ENCODE data around the gene PTPN4. TPM values are rescaled to one million over a fixed set of nuclear protein-coding genes. Genes with fewer than 3 reads are reported as not detected.

PTPN4 gene
- total and polyA plus RNA-seq, 9 of the 15 experiments (the other 6 are each of a cell fraction or from before 2014, with no cell fraction given): 5.0 to 32.8 (median 27.3) TPM

DNA sequence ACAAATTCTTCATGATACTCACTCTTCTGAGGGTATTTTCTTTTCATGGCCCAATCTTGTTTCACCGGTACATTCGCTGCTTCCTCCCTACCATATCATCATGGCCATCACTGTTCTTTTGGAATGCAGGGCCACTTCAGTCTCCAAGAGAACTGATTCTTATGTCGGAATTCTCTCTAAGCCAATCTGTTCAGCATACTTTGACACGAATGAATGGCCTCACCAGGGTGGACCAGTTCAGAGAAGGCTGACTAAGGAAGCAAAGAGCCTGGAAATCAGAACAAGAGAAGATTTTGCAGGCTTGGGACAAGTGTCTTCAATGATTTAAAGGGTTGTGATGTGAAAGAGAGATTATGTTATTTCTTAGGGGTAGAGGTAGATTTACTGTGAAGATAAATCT, 248.1 kb downstream of the PTPN4 start:
- FAIRE-seq (no peak), DNase-seq (ENCODE audit: extremely low read depth in 1 of 4, low spot score in 3 of 4) (no peak), ATAC-seq (no peak)
- Histone ChIP-seq H3K27ac (ENCODE audit: extremely low read depth, low read depth, low read length) (no peak overlapping the region), H3K4me1 (replicated peaks in 1 of 2; ENCODE audit: control insufficient read depth in 2 of 2, insufficient read depth in 2 of 2, low read length in 2 of 2) (peaks cover 0 to 8% of the 10 kb centered on the region in 2 experiments; a peak in 3 of 5 replicates), H3K9me1 (ENCODE audit: control insufficient read depth, insufficient read depth, low read length) (no peaks in the 10 kb centered on the region), H3K27me3 (ENCODE audit: control insufficient read depth in 2 of 2, insufficient read depth in 2 of 2, low read length in 2 of 2) (no peaks in the 10 kb centered on the region), H2AFZ (ENCODE audit: low read depth, low read length) (no peak overlapping the region), H3K9ac (ENCODE audit: insufficient read depth in 1 of 2, low read depth in 2 of 2, low read length in 2 of 2) (no peak overlapping the region), H3K79me2 (ENCODE audit: control insufficient read depth, insufficient read depth, low read length) (no peaks in the 10 kb centered on the region), H3K36me3 (ENCODE audit: control insufficient read depth, insufficient read depth, low read length) (no peaks in the 10 kb centered on the region), H3K9me3 (replicated peaks; ENCODE audit: control insufficient read depth, insufficient read depth, low read depth, low read length) (no peaks in the 10 kb centered on the region), H3K4me2 (ENCODE audit: insufficient read depth, low read length) (no peak overlapping the region), H4K20me1 (replicated peaks; ENCODE audit: control insufficient read depth, insufficient read depth, low read length) (no peaks in the 10 kb centered on the region), H3K4me3 (no peak overlapping the region)
- TF ChIP-seq FOSL1 (tag; conservative IDR thresholded peaks at IDR 0.05) (no peak), CCAR2 (IDR thresholded peaks at IDR 0.05; ENCODE audit: low read depth, low read length) (no peak), MAFK (IDR thresholded peaks at IDR 0.05; ENCODE audit: low read length) (no peak), ZNF23 (CRISPR knock-in tag; IDR thresholded peaks at IDR 0.05) (no peak)
- ChIA-PET POLR2A (no interaction called here), CTCF (ENCODE audit: low intra/inter-chr PET ratio) (no interaction called here)
- BruUV-seq (replicated peaks): no TSS peak
- in situ Hi-C loops (cut with MboI): no loop called here
- WGBS (ENCODE audit: insufficient coverage, low coverage, missing lambda C conversion rate): 41% methylated on average over 4 of the region's 4 CpGs
- intact Hi-C loops (cut with micrococcal nuclease): no loop called here

DNA sequence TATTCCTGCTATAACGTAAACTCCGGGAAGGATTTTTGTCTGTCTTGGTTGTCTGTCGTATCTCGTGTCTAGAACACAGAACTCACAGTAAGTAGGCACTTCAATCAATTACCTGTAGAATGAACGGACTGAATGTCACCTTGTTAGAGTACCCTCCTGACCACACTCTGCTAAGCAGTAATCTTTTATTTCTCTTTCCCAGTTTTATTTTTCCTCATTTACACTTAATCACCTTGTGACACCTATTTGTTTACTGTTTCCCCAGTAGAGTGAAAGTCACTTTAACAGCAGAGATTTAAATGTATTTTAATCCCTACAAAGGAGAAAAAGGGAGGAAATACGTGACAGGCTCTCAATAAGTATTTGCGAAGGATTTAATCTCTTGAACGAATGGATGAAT, 252.6 kb downstream of the PTPN4 start:
- no peak for FAIRE-seq
- POLR2A ChIA-PET: interaction anchor here (0.7 to 1.0 kb wide), 3 partner anchors 8 to 38 kb away, joined by 3 to 4 read pairs (median 4); no protein-coding TSS in a partner anchor
- Histone ChIP-seq H3K79me2 (ENCODE audit: control insufficient read depth, insufficient read depth, low read length) (peaks cover 12% of the 10 kb centered on the region; the same call in 1 of the 3 replicates), H3K4me3 (peak overlapping the region; percentile 84), H3K9me3 (replicated peaks; ENCODE audit: control insufficient read depth, insufficient read depth, low read depth, low read length) (no peaks in the 10 kb centered on the region), H3K4me1 (replicated peaks in 1 of 2; ENCODE audit: control insufficient read depth in 2 of 2, insufficient read depth in 2 of 2, low read length in 2 of 2) (peaks cover 2 to 15% of the 10 kb centered on the region in 2 experiments; a peak in 3 of 5 replicates), H2AFZ (ENCODE audit: low read depth, low read length) (peak overlapping the region; percentile 83), H3K4me2 (ENCODE audit: insufficient read depth, low read length) (peak overlapping the region; percentile 81), H4K20me1 (replicated peaks; ENCODE audit: control insufficient read depth, insufficient read depth, low read length) (no peaks in the 10 kb centered on the region), H3K27me3 (ENCODE audit: control insufficient read depth in 2 of 2, insufficient read depth in 2 of 2, low read length in 2 of 2) (no peaks in the 10 kb centered on the region), H3K27ac (ENCODE audit: extremely low read depth, low read depth, low read length) (no peak overlapping the region; the same call in 1 of the 3 replicates), H3K36me3 (ENCODE audit: control insufficient read depth, insufficient read depth, low read length) (no peaks in the 10 kb centered on the region), H3K9ac (ENCODE audit: insufficient read depth in 1 of 2, low read depth in 2 of 2, low read length in 2 of 2) (peak overlapping the region in 1 of 2 experiments; percentile 70; a peak in 2 of 4 replicates), H3K9me1 (ENCODE audit: control insufficient read depth, insufficient read depth, low read length) (no peaks in the 10 kb centered on the region)
- CTCF ChIA-PET (ENCODE audit: low intra/inter-chr PET ratio): no interaction called here
- intact Hi-C loops (cut with micrococcal nuclease): loop anchor here (2.0 to 10.0 kb wide), 4 partner anchors 162 to 310 kb away; no protein-coding TSS in a partner anchor
- BruUV-seq (replicated peaks): TSS peak; percentile 50
- ATAC-seq: no peak
- 35% methylated on average over 8 of the region's 8 CpGs for WGBS (ENCODE audit: insufficient coverage, low coverage, missing lambda C conversion rate)
- in situ Hi-C loops (cut with MboI): no loop called here
- DNase-seq (ENCODE audit: extremely low read depth in 1 of 4, low spot score in 3 of 4): no peak
- TF ChIP-seq, protein P1, sequence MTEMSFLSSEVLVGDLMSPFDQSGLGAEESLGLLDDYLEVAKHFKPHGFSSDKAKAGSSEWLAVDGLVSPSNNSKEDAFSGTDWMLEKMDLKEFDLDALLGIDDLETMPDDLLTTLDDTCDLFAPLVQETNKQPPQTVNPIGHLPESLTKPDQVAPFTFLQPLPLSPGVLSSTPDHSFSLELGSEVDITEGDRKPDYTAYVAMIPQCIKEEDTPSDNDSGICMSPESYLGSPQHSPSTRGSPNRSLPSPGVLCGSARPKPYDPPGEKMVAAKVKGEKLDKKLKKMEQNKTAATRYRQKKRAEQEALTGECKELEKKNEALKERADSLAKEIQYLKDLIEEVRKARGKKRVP (CRISPR knock-in tag; IDR thresholded peaks at IDR 0.05): no peak

All from K562 (cell line).